Endodermal cell (in vitro differentiated cells): Measurements from ENCODE around the gene CD80. TPM values are rescaled to one million over a fixed set of nuclear protein-coding genes. Genes with fewer than 3 reads are reported as not detected.

ENCODE experiments used
- DNase-seq: peaks from one replicate; pipeline ENCODE4 v3.0.0-alpha.2; 2017
- H3K27ac ChIP-seq: 2 replicates; pipeline ENCODE4 v1.5.1; 2013; ENCODE audit warnings: mild to moderate bottlenecking, low read depth, low read length, moderate library complexity
- H3K27me3 ChIP-seq: 2 replicates; pipeline ENCODE4 v1.6.1; 2013; ENCODE audit warnings: mild to moderate bottlenecking, low read length, moderate library complexity; ENCODE audit not compliant: insufficient read depth, control insufficient read depth, poor library complexity, severe bottlenecking
- H3K36me3 ChIP-seq: 2 replicates; pipeline ENCODE4 v1.7.0; 2013; ENCODE audit warnings: mild to moderate bottlenecking, low read length, moderate library complexity; ENCODE audit not compliant: control insufficient read depth, insufficient read depth
- H3K4me1 ChIP-seq: one replicate; pipeline ENCODE4 v1.7.0; 2013; ENCODE audit warnings: low read length; ENCODE audit not compliant: control insufficient read depth, insufficient read depth
- H3K4me3 ChIP-seq: 2 replicates; pipeline ENCODE4 v1.5.1; 2013; ENCODE audit warnings: mild to moderate bottlenecking, low read length, moderate library complexity
- H3K9ac ChIP-seq: 2 replicates; pipeline ENCODE4 v1.6.1; 2013; ENCODE audit warnings: mild to moderate bottlenecking, low read length, moderate library complexity; ENCODE audit not compliant: poor library complexity, severe bottlenecking; ENCODE audit errors: extremely low read depth
- H3K9me3 ChIP-seq: 2 replicates; pipeline ENCODE4 v1.6.1; 2013; ENCODE audit warnings: mild to moderate bottlenecking, low read length, moderate library complexity; ENCODE audit not compliant: control insufficient read depth
- H3K27ac Mint-ChIP-seq: 2 replicates; pipeline ENCODE4 v1.8.0; 2020; ENCODE audit warnings: mixed read lengths
- H3K27me3 Mint-ChIP-seq: 2 replicates; pipeline ENCODE4 v1.8.0; 2021; ENCODE audit warnings: mild to moderate bottlenecking, mixed read lengths; ENCODE audit not compliant: insufficient read depth
- H3K36me3 Mint-ChIP-seq: 2 replicates; pipeline ENCODE4 v1.8.0; 2020; ENCODE audit warnings: low read depth, mixed read lengths
- H3K4me1 Mint-ChIP-seq: 2 replicates; pipeline ENCODE4 v1.8.0; 2020; ENCODE audit warnings: mixed read lengths
- H3K4me3 Mint-ChIP-seq: 2 replicates; pipeline ENCODE4 v1.8.0; 2020; ENCODE audit warnings: mild to moderate bottlenecking, moderate library complexity, mixed read lengths
- H3K9me3 Mint-ChIP-seq: 2 replicates; pipeline ENCODE4 v1.8.0; 2020; ENCODE audit warnings: mild to moderate bottlenecking, mixed read lengths
- WGBS, 2 experiments: methylation state at CpG; one replicate each; pipeline versions ENCODE4 v1.1.5 to v1.1.7; 2013; ENCODE audit warnings: missing lambda C conversion rate in 2 of 2, mixed read lengths in 1 of 2; ENCODE audit not compliant: insufficient coverage in 1 of 2, insufficient read length in 1 of 2; 5-methylcytosine and 5-hydroxymethylcytosine counted together
- total RNA-seq, 2 donors: library from RNA; stranded (reverse); fragmentation: NEBNext Ultra II Directional in 1 of 2; extraction: Animal tissue kit (Norgen Biotek cat#: 25700) in 1 of 2; gene quantifications; 2 replicates in 1 of 2; 3 replicates in 1 of 2; pipeline ENCODE4 v1.2.1, GENCODE V29; 2021
- TF ChIP-seq, protein P1 (sequence below): fragments of 200-600 bp; sonication (generic); conservative IDR thresholded peaks from 2 replicates; pipeline ENCODE4 v1.5.0; 2021; ENCODE audit warnings: antibody characterized with exemption, mild to moderate bottlenecking

Gene CD80
- total RNA-seq, 2 donors from 2014 or later: 2.2 to 2.5 TPM

DNA sequence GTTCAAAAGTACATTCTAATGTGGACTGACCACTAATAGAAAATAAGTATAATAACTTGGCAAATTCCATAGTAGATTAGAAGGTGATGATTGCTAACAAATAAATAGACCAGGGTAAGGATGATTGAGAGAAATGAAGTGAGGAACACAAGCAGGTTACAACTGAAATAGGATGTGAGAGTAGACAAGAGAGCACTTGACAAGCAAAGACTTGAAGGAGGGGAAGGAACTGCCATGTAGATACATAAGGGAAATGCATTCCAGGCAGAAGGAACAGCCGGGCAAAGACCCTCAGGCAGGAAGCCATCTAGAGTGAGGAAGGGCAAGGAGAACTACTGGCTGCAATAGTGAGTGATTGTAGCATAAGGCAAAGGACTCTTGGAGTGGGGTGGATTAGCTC lies 43.3 kb upstream of the CD80 start:
- Histone ChIP-seq H3K9me3 (no peaks in the 10 kb centered on the region), H3K27me3 (no peaks in the 10 kb centered on the region), H3K27ac (no peak overlapping the region), H3K4me1 (peaks cover 8% of the 10 kb centered on the region), H3K36me3 (no peaks in the 10 kb centered on the region), H3K4me3 (no peak overlapping the region), H3K9ac (no peak overlapping the region)
- Mint-ChIP-seq H3K27ac (no peak overlapping the region), H3K4me1 (peaks cover 30% of the 10 kb centered on the region), H3K4me3 (no peak overlapping the region), H3K27me3 (no peaks in the 10 kb centered on the region), H3K9me3 (no peaks in the 10 kb centered on the region), H3K36me3 (no peaks in the 10 kb centered on the region)
- 92 to 100% methylated on average over 1 of the region's 1 CpG for WGBS, 2 experiments
- TF ChIP-seq, protein P1, sequence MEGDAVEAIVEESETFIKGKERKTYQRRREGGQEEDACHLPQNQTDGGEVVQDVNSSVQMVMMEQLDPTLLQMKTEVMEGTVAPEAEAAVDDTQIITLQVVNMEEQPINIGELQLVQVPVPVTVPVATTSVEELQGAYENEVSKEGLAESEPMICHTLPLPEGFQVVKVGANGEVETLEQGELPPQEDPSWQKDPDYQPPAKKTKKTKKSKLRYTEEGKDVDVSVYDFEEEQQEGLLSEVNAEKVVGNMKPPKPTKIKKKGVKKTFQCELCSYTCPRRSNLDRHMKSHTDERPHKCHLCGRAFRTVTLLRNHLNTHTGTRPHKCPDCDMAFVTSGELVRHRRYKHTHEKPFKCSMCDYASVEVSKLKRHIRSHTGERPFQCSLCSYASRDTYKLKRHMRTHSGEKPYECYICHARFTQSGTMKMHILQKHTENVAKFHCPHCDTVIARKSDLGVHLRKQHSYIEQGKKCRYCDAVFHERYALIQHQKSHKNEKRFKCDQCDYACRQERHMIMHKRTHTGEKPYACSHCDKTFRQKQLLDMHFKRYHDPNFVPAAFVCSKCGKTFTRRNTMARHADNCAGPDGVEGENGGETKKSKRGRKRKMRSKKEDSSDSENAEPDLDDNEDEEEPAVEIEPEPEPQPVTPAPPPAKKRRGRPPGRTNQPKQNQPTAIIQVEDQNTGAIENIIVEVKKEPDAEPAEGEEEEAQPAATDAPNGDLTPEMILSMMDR: no peak
- no peak for DNase-seq

DNA sequence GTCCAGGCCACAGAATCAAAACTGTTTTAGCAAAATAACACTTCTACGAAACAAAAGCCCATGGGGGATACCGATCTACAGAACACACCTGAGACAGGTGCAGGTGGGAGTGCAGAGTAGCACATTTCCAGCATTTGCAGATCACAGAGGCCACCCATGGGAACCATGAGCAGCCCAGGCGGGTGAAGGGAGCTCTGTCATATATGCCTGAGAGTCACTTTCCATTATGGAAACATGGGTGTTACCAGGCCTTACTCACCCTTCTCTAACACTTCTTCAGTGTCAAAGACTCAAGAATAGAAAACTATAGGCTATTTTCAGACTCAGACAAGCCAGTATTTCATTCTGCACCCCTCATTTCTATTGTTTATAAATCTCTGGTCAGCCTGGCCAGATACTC lies 41.7 kb upstream of the CD80 start:
- Histone ChIP-seq H3K4me1 (peaks cover 8% of the 10 kb centered on the region), H3K9ac (no peak overlapping the region), H3K4me3 (no peak overlapping the region), H3K36me3 (no peaks in the 10 kb centered on the region), H3K9me3 (no peaks in the 10 kb centered on the region), H3K27ac (no peak overlapping the region), H3K27me3 (no peaks in the 10 kb centered on the region)
- WGBS, 2 experiments: 92 to 100% methylated on average over 2 to 3 of the region's 3 CpGs
- Mint-ChIP-seq H3K9me3 (no peaks in the 10 kb centered on the region), H3K27ac (no peak overlapping the region), H3K36me3 (no peaks in the 10 kb centered on the region), H3K4me1 (peaks cover 38% of the 10 kb centered on the region), H3K27me3 (no peaks in the 10 kb centered on the region), H3K4me3 (no peak overlapping the region)
- DNase-seq: no peak
- TF ChIP-seq, protein P1: no peak

DNA sequence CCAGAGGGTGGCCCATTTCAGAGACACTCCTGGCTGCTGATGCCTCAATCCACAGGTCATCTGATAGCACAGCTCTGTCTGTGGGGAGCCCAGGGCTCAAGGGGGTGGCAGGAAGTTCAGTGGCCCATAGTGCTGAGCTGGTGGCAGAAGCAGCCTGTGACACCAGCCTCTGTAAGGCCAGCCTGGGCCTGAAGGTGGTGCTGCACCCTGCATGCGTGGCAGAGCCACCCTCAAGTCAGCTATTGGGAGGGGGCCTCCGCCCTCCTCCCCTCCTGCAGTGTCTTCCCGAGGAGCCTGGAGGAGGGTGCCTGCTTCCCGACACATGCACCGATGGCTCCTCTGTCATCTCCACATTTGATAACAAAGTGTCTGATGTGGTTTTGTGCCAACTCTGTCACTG lies 41.3 kb upstream of the CD80 start:
- no peaks in the 10 kb centered on the region for H3K36me3 Mint-ChIP-seq
- no peak overlapping the region for H3K4me3 ChIP-seq
- H3K27ac Mint-ChIP-seq: no peak overlapping the region

More for the DNA sequence above, 41.3 kb upstream of the CD80 start:
- Histone ChIP-seq H3K36me3 (no peaks in the 10 kb centered on the region), H3K9me3 (no peaks in the 10 kb centered on the region), H3K27ac (no peak overlapping the region), H3K27me3 (no peaks in the 10 kb centered on the region), H3K9ac (no peak overlapping the region), H3K4me1 (peaks cover 8% of the 10 kb centered on the region)
- Mint-ChIP-seq H3K27me3 (no peaks in the 10 kb centered on the region), H3K4me3 (no peak overlapping the region), H3K9me3 (no peaks in the 10 kb centered on the region), H3K4me1 (peaks cover 38% of the 10 kb centered on the region)
- peak; percentile 90 for DNase-seq
- 44 to 60% methylated on average over 3 to 5 of the region's 5 CpGs for WGBS, 2 experiments
- TF ChIP-seq, protein P1: peak; percentile 85
